Breast epithelium (tissue), 4 donors: Measurements from ENCODE around the gene CNTNAP2. TPM values are rescaled to one million over a fixed set of nuclear protein-coding genes. Genes with fewer than 3 reads are reported as not detected.

ENCODE experiments used
- DNase-seq, 2 donors: peaks; one replicate each; pipeline ENCODE4 v3.0.0-alpha.2; 2019; ENCODE audit warnings: low spot score in 2 of 2
- H3K27ac ChIP-seq, 2 donors: fragments of 200-600 bp; sonication (generic) in 1 of 2; one replicate each; pipeline ENCODE4 v1.5.1; 2016 to 2019; ENCODE audit warnings: mild to moderate bottlenecking in 1 of 2
- H3K27me3 ChIP-seq, 2 donors: fragments of 200-600 bp; sonication (generic) in 1 of 2; one replicate each; pipeline versions ENCODE4 v1.5.1 to v1.6.0; 2017 to 2019; ENCODE audit warnings: control low read depth in 1 of 2, mild to moderate bottlenecking in 1 of 2
- H3K36me3 ChIP-seq: fragments of 200-600 bp; one replicate; pipeline ENCODE4 v1.5.1; 2019
- H3K4me1 ChIP-seq, 2 donors: fragments of 200-600 bp; sonication (generic); one replicate each; pipeline ENCODE4 v1.5.1; 2016 to 2019; ENCODE audit warnings: control low read depth in 1 of 2
- H3K4me3 ChIP-seq, 3 donors: fragments of 200-600 bp; sonication (generic); 1 replicate in 2 of 3; 2 replicates in 1 of 3; pipeline ENCODE4 v1.5.1; 2016 to 2019; ENCODE audit warnings: mild to moderate bottlenecking in 3 of 3, moderate library complexity in 2 of 3
- H3K9me3 ChIP-seq, 2 donors: fragments of 200-600 bp; sonication (generic) in 1 of 2; one replicate each; pipeline ENCODE4 v1.5.1; 2016 to 2019; ENCODE audit warnings: control low read depth in 1 of 2
- CTCF ChIP-seq, 3 donors: fragments of 450-650 bp; IDR thresholded peaks; one replicate each; pipeline ENCODE4 v1.5.1; 2016 to 2017; ENCODE audit warnings: antibody characterized with exemption in 3 of 3, mild to moderate bottlenecking in 3 of 3, moderate library complexity in 3 of 3
- POLR2A ChIP-seq: fragments of 450-650 bp; IDR thresholded peaks from one replicate; pipeline ENCODE4 v1.6.1; 2016; ENCODE audit warnings: antibody characterized with exemption, mild to moderate bottlenecking, moderate library complexity
- POLR2AphosphoS5 ChIP-seq, 3 donors: sonication (generic); formaldehyde crosslinking; IDR thresholded peaks; one replicate each; pipeline ENCODE4 v1.6.1; 2017; ENCODE audit warnings: antibody characterized with exemption in 3 of 3
- intact Hi-C: fragments of 100-400 bp; cut with DNase I; formaldehyde crosslinking; loops from one replicate; pipeline ENCODE4 v1.15.1; 2023; ENCODE audit warnings: low total_unique reads
- total RNA-seq, 3 donors: library from RNA; depleted of rRNA; stranded (reverse); fragments of >200 nt; gene quantifications; one replicate each; pipeline ENCODE4 v1.1.0, GENCODE V29; 2016

Gene CNTNAP2
- total RNA-seq, 3 donors from 2014 or later = 0.29 to 0.66 TPM; not detected in 1

- intact Hi-C loops = no loop called here
- H3K9me3 ChIP-seq = peaks cover 0 to 9% of the 10 kb centered on the region in 2 donors
- no peaks in the 10 kb centered on the region for H3K27me3 ChIP-seq
- no peak for DNase-seq
- no peaks in the 10 kb centered on the region for H3K4me1 ChIP-seq
- TF ChIP-seq POLR2AphosphoS5 (IDR thresholded peaks at IDR 0.05) (no peak), CTCF (IDR thresholded peaks at IDR 0.05) (no peak), POLR2A (no peak)
- H3K4me3 ChIP-seq = no peak overlapping the region
- no peaks in the 10 kb centered on the region for H3K36me3 ChIP-seq
- H3K27ac ChIP-seq = no peak overlapping the region
Observed at GRCh38 chr7:146864644-146865043, 748.0 kb downstream of the CNTNAP2 start.

DNA sequence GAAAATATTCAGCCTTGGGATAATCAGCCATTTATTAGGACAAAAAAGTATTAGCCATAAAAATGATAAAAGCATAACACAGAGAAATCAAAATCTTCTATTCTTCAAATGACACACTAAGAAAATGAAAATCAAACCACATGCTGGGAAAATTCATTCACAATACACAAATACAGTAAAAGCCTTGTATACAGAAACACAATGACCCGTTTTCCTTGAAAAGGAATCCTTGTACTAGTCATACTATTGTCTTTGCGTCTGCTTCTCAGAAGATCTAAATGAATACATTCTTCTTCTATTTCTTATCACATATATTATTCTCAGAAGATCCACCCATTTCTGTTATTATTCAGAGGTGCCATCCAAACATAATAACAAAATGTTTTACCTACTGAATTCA is 749.1 kb downstream of the CNTNAP2 start:
- TF ChIP-seq POLR2AphosphoS5 (IDR thresholded peaks at IDR 0.05) = no peak
- no peak for TF ChIP-seq CTCF (IDR thresholded peaks at IDR 0.05)
- no peak for TF ChIP-seq POLR2A
- intact Hi-C loops = no loop called here
- Histone ChIP-seq H3K4me3 (no peak overlapping the region), H3K36me3 (no peaks in the 10 kb centered on the region), H3K27ac (no peak overlapping the region), H3K9me3 (peaks cover 0 to 9% of the 10 kb centered on the region in 2 donors), H3K4me1 (no peaks in the 10 kb centered on the region), H3K27me3 (no peaks in the 10 kb centered on the region)
- DNase-seq = no peak

DNA sequence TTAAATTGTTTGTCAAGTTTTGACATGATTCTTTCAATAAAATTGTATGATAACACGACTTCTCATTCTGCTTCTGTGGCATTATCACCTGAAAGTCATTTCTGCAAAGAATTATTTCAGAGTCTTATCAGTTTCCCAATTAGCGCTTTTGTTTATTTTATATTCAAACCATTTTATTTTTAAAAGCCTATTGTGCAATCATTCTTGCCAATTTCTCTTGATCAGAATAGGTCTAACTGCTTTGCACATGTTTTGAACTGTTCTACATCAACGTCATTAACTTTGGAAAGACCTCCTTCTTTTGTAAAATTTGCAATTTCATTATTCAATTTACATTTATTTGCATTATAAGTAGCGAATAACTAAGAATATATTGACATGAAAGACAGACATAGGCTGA is 758.1 kb downstream of the CNTNAP2 start:
- Histone ChIP-seq H3K36me3 (no peaks in the 10 kb centered on the region), H3K9me3 (no peaks in the 10 kb centered on the region), H3K4me3 (no peak overlapping the region), H3K4me1 (no peaks in the 10 kb centered on the region), H3K27ac (no peak overlapping the region), H3K27me3 (no peaks in the 10 kb centered on the region)
- intact Hi-C loops = no loop called here
- TF ChIP-seq POLR2AphosphoS5 (IDR thresholded peaks at IDR 0.05) (no peak), POLR2A (no peak), CTCF (IDR thresholded peaks at IDR 0.05) (no peak)
- no peak for DNase-seq

DNA sequence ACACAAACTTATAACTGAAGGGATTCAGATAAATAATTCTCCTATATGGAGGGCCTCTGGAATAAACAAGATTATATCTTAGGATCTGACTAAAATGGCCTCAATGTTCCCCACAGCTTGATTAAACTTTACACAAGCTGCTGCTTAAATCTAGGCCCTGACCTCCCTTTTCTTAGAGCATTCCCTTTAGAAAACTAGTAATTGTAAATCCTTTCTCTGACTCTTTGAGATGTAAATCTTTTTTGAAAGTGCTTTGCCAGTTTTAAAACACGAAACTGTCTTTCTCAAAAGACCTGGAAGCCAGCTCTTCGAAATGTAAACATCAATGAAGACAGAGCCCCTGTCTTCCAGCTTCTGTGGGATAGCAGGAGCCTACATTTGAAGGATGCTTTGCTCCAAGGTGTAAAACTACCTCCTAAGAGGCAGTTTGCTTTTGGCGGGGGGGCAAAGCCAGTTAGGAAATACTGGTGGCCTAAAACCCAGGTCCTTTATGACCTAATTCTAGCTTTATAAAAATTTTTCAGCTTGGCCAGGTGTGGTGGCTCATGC is 758.7 kb downstream of the CNTNAP2 start:
- intact Hi-C loops = no loop called here
- H3K4me3 ChIP-seq = no peak overlapping the region
- TF ChIP-seq POLR2AphosphoS5 (IDR thresholded peaks at IDR 0.05) = no peak
- TF ChIP-seq POLR2A = no peak
- TF ChIP-seq CTCF (IDR thresholded peaks at IDR 0.05) = no peak
- H3K36me3 ChIP-seq = no peaks in the 10 kb centered on the region
- DNase-seq = no peak
- H3K9me3 ChIP-seq = no peaks in the 10 kb centered on the region
- no peak overlapping the region for H3K27ac ChIP-seq
- no peaks in the 10 kb centered on the region for H3K4me1 ChIP-seq
- no peaks in the 10 kb centered on the region for H3K27me3 ChIP-seq

- DNase-seq = no peak
- Histone ChIP-seq H3K27me3 (no peaks in the 10 kb centered on the region), H3K9me3 (no peaks in the 10 kb centered on the region), H3K4me1 (no peaks in the 10 kb centered on the region), H3K4me3 (no peak overlapping the region), H3K27ac (no peak overlapping the region), H3K36me3 (no peaks in the 10 kb centered on the region)
- intact Hi-C loops = no loop called here
- TF ChIP-seq CTCF (IDR thresholded peaks at IDR 0.05) = no peak
- TF ChIP-seq POLR2A = no peak
- TF ChIP-seq POLR2AphosphoS5 (IDR thresholded peaks at IDR 0.05) = no peak
Observed at GRCh38 chr7:146875981-146876380, 759.4 kb downstream of the CNTNAP2 start.
